ENCODE results near the gene PRKAR1A.

The PRKAR1A gene

DNA sequence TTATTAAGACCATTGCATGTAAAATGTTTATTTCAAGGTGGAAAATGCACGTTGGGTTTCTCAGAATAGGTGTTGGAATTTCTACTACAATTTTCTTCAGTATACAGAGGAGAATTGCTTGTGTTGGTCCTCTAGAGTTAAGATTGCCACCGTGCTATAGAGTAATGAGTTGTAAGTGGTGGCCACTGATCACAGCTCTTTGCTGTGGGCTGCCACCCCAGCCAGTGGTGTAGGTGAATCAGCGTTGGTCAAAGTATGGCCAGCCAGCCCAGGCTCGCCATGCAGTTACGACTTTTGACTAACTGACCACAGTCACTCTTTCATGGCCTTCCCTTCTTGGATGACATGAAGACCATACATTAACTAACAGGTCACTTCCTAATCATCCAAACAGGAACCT, 12.6 kb upstream of the PRKAR1A start:
- H3K4me3 ChIP-seq (ENCODE audit: low read length): no peak overlapping the region
- H3K79me2 ChIP-seq (ENCODE audit: control insufficient read depth, low read length): no peaks in the 10 kb centered on the region
- no peaks in the 10 kb centered on the region for H3K36me3 ChIP-seq (ENCODE audit: control insufficient read depth, low read length)
- H3K4me1 ChIP-seq (ENCODE audit: control insufficient read depth, low read length): peaks cover 22% of the 10 kb centered on the region
- no peaks in the 10 kb centered on the region for H3K27me3 ChIP-seq (ENCODE audit: control insufficient read depth, low read length)
- H4K20me1 ChIP-seq (ENCODE audit: control insufficient read depth, insufficient read depth, low read depth, low read length): no peaks in the 10 kb centered on the region
- TF ChIP-seq, protein P1, sequence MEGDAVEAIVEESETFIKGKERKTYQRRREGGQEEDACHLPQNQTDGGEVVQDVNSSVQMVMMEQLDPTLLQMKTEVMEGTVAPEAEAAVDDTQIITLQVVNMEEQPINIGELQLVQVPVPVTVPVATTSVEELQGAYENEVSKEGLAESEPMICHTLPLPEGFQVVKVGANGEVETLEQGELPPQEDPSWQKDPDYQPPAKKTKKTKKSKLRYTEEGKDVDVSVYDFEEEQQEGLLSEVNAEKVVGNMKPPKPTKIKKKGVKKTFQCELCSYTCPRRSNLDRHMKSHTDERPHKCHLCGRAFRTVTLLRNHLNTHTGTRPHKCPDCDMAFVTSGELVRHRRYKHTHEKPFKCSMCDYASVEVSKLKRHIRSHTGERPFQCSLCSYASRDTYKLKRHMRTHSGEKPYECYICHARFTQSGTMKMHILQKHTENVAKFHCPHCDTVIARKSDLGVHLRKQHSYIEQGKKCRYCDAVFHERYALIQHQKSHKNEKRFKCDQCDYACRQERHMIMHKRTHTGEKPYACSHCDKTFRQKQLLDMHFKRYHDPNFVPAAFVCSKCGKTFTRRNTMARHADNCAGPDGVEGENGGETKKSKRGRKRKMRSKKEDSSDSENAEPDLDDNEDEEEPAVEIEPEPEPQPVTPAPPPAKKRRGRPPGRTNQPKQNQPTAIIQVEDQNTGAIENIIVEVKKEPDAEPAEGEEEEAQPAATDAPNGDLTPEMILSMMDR (IDR thresholded peaks at IDR 0.05; ENCODE audit: low read depth, low read length, poor library complexity, severe bottlenecking): no peak
- no peak for TF ChIP-seq EZH2phosphoT487 (IDR thresholded peaks at IDR 0.05; ENCODE audit: borderline replicate concordance, low read length)
- H3K9me2 ChIP-seq (replicated peaks; ENCODE audit: control insufficient read depth, low read length): no peaks in the 10 kb centered on the region
- no peak overlapping the region for H3K27ac ChIP-seq (ENCODE audit: low read depth, low read length)
- H3K9me3 ChIP-seq (ENCODE audit: control insufficient read depth, insufficient read depth, low read length): no peaks in the 10 kb centered on the region
- peaks cover 12% of the 10 kb centered on the region for H3F3A ChIP-seq (ENCODE audit: control insufficient read depth, insufficient read depth)
- H3K4me2 ChIP-seq (ENCODE audit: low read length): no peak overlapping the region

DNA sequence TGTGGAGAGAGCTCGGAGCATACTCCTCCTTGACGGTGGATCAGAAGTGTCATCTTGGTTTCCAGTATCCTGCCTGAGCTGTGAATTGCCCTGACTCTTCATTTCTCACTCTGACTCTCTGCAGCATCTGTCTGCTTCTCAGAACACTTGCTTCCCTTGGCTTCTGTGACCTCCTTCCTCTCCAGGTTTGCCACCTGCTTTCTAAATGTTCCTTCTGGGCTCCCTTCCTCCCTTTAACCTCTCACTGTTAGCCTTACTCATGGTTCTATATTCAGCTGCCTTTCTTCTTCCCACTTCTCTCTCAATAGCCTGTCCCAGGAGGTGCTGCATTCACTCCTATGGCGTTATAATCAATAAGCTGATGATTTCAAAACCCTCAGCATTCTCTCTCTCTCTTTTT, 11.2 kb upstream of the PRKAR1A start:
- H3K4me2 ChIP-seq (ENCODE audit: low read length): no peak overlapping the region
- H3K79me2 ChIP-seq (ENCODE audit: control insufficient read depth, low read length): no peaks in the 10 kb centered on the region
- H3K9me2 ChIP-seq (replicated peaks; ENCODE audit: control insufficient read depth, low read length): no peaks in the 10 kb centered on the region
- TF ChIP-seq, protein P1 (IDR thresholded peaks at IDR 0.05; ENCODE audit: low read depth, low read length, poor library complexity, severe bottlenecking): no peak
- TF ChIP-seq EZH2phosphoT487 (IDR thresholded peaks at IDR 0.05; ENCODE audit: borderline replicate concordance, low read length): no peak
- no peaks in the 10 kb centered on the region for H4K20me1 ChIP-seq (ENCODE audit: control insufficient read depth, insufficient read depth, low read depth, low read length)
- H3K4me1 ChIP-seq (ENCODE audit: control insufficient read depth, low read length): peaks cover 22% of the 10 kb centered on the region
- no peaks in the 10 kb centered on the region for H3K9me3 ChIP-seq (ENCODE audit: control insufficient read depth, insufficient read depth, low read length)
- no peaks in the 10 kb centered on the region for H3K27me3 ChIP-seq (ENCODE audit: control insufficient read depth, low read length)
- peaks cover 7% of the 10 kb centered on the region; the same call in 1 of the 2 replicates for H3F3A ChIP-seq (ENCODE audit: control insufficient read depth, insufficient read depth)
- no peak overlapping the region for H3K4me3 ChIP-seq (ENCODE audit: low read length)
- H3K27ac ChIP-seq (ENCODE audit: low read depth, low read length): no peak overlapping the region
- no peaks in the 10 kb centered on the region for H3K36me3 ChIP-seq (ENCODE audit: control insufficient read depth, low read length)

DNA sequence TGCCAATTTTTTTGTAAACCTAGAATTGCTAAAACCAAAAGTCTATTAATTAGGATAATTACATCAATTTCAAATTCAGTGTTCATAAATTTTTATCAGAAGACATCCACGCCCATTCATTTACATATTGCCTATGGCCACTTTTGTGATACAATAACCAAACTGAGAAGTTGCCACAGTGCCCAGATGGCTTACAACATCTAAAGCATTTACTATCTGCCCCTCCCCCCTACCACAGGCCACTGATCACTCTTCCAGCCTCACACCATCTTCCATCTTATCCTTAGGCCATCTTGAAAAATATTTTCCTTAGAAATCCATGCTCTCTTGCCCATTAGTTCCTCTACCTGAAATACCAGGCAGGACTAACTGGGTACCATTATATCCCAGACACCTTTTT, 6.3 kb upstream of the PRKAR1A start:
- TF ChIP-seq EZH2phosphoT487 (IDR thresholded peaks at IDR 0.05; ENCODE audit: borderline replicate concordance, low read length): no peak
- TF ChIP-seq, protein P1 (IDR thresholded peaks at IDR 0.05; ENCODE audit: low read depth, low read length, poor library complexity, severe bottlenecking): no peak
- H3K79me2 ChIP-seq (ENCODE audit: control insufficient read depth, low read length): no peaks in the 10 kb centered on the region
- H3F3A ChIP-seq (ENCODE audit: control insufficient read depth, insufficient read depth): no peaks in the 10 kb centered on the region
- no peaks in the 10 kb centered on the region for H4K20me1 ChIP-seq (ENCODE audit: control insufficient read depth, insufficient read depth, low read depth, low read length)
- H3K27ac ChIP-seq (ENCODE audit: low read depth, low read length): no peak overlapping the region
- H3K9me3 ChIP-seq (ENCODE audit: control insufficient read depth, insufficient read depth, low read length): no peaks in the 10 kb centered on the region
- H3K36me3 ChIP-seq (ENCODE audit: control insufficient read depth, low read length): no peaks in the 10 kb centered on the region
- no peak overlapping the region for H3K4me2 ChIP-seq (ENCODE audit: low read length)
- no peak overlapping the region for H3K4me3 ChIP-seq (ENCODE audit: low read length)
- H3K27me3 ChIP-seq (ENCODE audit: control insufficient read depth, low read length): no peaks in the 10 kb centered on the region
- peaks cover 15% of the 10 kb centered on the region for H3K4me1 ChIP-seq (ENCODE audit: control insufficient read depth, low read length)
- no peaks in the 10 kb centered on the region for H3K9me2 ChIP-seq (replicated peaks; ENCODE audit: control insufficient read depth, low read length)

Measured in DOHH2 (cell line).